DMS79 (cell line): ENCODE measurements around the gene PEX19.

Experiments used
- DNase-seq: peaks from one replicate; lab custom pipeline; 2025; lab: John Stamatoyannopoulos, UW

Gene PEX19

GRCh38 chr1:160277330-160277729 is 7.6 kb downstream of the PEX19 start:
- DNase-seq = no peak

DNA sequence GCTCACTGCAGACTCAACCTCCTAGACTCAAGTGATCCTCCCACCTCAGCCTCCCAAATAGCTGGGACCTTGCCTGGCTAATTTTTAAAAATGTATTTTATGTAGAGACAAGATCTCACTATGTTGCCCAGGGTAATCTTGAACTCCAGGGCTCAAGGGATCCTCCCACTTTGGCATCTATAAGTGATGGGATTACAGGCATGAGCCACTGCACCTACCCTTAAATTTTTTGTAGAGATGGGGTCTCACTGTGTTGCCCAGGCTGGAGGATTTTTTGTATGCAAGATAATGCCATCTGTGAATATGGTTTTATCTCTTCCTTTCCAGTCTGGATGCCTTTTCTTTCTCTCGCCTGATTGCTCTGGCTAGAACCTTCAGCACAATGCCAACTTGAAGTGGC is 13.9 kb downstream of the PEX19 start:
- no peak for DNase-seq

- DNase-seq = no peak
Observed at GRCh38 chr1:160267284-160267991, 17.5 kb downstream of the PEX19 start.

GRCh38 chr1:160264795-160265307 is 20.1 kb downstream of the PEX19 start:
- no peak for DNase-seq

DNA sequence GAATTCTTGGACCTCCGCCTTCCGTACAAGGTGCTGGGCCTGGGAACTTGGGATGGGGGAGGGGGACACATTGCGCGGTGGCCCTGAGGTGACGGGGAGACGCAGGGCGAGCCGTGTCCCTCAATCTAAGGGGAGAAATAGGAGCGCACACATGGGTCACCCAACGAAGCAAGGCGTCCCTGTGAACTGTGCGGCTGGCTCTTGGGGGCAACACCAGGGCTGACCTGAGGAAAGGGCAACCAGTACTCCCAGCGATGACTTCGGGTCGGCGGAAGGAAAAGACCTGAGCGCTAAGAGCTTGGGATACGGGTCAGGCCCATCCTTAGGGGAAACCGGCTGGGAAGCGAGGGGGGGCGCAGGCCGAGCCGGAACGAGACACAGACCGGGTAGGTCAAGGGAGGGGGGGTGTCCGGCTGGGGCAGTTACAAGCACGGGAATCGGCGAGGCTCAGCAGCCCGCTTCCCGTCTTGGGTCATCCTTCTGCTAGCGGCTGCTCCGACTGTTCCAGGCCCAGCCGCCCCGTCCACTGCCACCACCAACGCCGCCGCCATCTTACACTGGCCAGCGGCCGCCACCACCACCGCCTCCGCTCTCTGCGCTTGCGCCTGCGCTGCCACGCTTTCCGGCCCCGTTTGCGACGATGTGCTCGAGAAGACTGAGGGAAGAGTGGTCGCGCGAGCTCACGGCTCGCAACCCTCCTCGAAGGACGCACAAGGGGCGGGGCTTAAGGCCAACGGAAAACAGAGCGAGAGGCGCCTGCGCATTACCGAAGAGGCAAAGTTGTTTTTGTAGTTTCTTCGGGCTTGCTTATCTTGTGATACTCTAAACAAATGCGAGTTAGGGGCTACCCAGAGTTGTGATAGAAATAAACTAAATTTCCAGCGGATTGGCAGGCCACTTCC is 22.8 kb downstream of the PEX19 start, which contains the start of gene DCAF8:
Gene DCAF8, minus strand, starts transcription at position 657 of the 902 bp plus-strand sequence. CDS start 18,541 bp downstream, outside the sequence.
- peak; percentile 93 for DNase-seq

DNA sequence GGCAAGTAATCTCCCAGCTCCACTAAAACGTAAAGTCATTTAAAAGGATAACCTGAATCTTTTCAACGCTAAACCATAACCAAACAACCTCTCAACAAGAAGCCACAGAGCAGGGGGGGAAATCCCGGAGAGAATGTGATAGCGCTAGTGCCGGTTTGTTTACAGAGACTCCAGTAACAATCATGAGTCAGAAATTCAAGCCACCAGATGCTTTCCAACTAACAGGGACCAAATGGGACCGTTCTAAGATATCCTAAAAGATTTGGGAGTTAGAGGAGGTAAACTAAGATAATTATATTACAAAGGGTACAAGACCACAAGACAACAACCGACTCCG is 23.4 kb downstream of the PEX19 start:
- peak; percentile 28 for DNase-seq

GRCh38 chr1:160260406-160261382 is 24.2 kb downstream of the PEX19 start:
- DNase-seq = peak; percentile 60

DNA sequence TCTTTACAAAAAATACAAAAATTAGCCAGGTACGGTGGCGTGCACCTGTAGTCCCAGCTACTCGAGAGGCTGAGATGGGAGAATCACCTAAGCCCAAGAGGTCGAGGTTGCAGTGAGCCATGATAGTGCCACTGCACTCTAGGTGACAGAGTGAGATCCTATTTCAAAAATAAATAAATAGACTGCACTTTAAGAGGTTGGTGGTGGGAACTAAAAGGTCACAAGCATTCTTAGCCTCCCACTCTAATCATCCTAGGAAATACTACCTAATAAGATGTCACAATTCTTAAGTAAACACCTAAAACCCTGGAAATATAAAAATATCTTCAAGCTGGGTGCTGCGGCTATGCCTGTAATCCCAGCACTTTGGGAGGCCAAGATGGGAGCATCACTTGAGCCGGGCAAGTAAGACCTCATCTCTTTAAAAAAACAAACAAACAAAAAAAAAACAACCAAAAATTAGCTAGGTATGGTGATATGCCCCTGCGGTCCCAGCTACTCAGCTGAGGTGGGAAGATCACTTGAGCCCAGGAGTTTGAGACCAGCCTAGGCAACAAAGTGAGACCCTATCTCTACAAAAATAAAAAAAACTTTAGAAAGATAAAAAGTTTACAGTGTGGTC is 26.6 kb downstream of the PEX19 start:
- no peak for DNase-seq

DNA sequence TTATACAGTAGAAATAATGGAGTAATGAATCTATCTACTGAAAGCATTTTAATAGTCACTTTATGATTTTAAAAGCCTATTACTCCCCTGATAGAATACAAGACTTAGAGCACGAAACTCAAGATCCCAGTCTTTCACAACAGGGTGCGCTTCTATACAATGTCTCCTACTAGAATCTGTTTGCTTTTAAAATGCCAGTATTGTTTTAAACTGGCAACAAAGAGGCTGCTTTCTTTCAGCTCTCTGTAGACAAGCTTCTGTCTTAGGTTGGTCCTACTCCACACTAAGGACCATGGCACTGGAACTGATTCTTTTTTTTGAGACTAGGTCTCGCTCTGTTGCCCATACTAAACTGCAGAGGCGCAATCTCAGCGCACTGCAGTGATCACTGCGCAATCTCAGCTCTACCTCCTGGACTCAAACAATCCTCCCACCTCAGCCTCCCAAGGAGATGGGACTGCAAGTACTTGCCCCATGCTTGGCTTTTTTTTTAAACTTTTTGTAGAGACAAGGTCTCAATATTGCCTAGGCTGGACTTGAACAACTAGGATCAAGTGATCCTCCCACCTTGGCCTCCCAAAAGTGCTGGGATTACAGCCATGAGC is 27.4 kb downstream of the PEX19 start:
- no peak for DNase-seq

GRCh38 chr1:160256396-160257046 is 28.4 kb downstream of the PEX19 start:
- peak; percentile 52 for DNase-seq

- no peak for DNase-seq
Observed at GRCh38 chr1:160255781-160256300, 29.1 kb downstream of the PEX19 start.

DNA sequence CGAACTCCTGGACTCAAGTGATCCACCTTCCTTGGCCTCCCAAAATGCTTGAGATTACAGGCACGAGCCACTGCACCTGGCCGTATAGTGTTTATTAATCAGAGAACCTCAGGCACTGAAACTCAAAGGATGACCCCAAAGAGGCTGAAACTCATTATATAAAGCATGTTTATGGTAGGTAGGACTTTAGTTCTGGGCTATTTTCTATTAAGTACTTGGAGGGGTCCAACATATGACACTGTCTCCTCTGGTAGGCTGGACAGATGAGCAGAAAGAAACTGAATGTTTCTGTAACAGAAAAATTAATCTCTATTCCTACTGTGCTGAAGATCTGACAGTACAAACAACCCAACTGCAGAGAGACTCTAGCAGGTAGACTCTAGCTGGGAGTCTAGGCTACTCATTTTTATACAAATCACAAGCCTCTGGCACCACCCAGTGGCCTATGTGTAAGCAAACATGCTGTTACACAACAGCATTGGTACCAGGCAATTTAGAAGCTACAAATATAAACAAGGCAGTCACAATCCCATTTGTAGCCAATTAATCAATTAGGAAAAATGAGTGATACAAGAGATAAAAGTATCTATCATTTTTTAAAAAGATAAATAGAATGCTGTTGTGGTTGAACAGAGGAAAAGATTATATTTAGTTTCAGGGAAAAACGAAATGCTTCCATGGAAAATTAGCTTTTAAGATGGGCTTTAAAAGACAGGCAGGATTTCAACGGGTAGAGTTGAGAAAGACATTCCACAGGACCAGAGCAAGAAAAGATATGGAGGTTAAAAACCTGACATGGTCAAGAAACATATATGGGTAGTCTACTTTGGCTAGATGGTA is 33.0 kb downstream of the PEX19 start:
- DNase-seq = peak; percentile 55

DNA sequence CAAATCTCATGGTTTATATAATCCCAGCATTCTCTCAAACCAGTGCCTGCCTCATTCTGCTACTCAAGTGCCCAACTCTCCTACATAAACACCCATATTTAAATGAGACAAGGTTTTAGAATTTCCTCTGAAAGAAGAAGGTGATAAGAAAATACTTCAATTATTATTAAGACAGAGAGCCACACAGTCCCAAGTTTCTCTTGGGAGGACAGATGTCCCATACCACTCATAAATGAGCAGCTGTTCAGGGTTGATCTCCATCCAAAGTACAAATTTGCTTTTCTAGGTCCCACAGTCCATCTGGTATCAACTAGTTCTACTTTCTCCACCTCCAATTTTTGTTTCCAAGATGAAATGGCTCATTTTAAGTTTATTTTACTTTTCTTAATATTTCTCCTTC is 33.9 kb downstream of the PEX19 start:
- no peak for DNase-seq

GRCh38 chr1:160247053-160247452 is 37.9 kb downstream of the PEX19 start:
- no peak for DNase-seq

DNA sequence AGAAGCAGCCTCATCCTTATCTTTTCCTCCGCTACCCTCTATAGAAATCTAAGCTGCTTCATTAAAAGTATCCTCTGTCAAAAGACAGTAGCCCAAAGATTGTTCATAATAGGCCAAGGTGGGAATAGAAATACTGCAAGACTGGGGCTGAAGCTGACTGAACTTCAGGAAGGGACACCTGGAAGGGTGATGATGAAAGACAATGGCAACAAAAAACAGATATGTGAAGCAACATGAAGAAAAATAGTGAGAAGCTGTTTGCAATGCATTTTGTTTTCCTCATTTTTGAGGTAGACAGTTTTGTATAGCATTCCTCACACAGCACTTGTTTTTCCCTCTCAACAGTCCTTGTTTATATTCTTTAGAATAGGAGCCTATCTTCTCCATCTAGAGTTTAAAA is 39.5 kb downstream of the PEX19 start:
- DNase-seq = no peak

DNA sequence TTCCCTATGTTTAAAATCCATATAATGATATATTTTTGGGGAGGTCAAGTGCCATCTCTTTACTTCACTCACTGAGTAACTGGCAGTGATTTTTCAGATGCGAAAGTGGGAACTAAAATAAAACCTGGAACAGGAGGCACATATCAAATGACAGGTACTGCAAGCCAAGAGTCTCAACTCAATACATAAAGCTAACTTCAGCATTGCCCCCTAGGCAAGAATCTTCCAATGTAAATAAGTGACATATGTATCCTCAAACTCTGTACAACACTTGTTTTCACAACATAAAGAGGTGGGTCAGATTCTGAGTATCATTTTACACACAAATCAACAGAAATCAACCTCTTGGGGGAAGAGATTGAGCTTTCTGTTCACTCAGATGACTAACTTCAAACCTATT is 40.7 kb downstream of the PEX19 start:
- no peak for DNase-seq

DNA sequence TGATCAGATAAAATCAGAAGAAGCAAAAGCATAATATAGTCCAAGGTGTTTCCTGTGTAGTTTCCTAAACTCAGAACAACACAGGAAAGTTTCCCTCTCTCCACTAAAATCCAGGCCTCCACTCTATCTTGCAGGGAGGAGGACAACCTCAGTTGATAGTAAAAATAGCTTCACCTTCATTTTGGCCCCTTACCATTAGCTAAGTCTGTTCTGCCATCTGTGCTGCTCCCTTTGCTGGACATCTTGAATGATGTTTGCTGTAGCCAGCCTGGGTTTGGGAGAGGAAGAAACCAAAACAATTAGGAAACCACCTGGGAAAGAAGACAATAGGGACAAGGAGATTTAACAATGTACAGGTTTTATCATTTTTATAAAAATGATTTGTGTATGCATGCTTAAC is 41.2 kb downstream of the PEX19 start:
- no peak for DNase-seq

GRCh38 chr1:160239582-160240299 is 45.2 kb downstream of the PEX19 start:
- no peak for DNase-seq

DNA sequence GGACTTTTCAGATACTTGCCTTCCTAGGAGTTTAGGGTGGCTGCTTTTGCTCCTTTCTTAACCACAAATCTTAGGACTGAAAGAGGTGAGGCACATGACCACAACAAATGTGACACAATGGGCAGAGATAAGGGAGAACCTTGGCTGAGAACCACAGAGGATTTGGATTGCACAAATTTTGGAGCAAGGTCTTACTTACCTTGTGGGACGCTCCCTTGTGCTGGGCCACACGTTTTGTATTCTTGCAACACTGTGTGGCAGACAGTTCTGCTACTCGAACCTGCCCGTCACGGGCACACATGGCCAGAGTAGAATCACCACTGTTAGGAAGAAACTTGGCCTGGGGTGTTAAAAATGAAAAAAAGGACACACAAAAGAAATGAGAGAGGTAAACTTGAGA is 46.5 kb downstream of the PEX19 start:
- DNase-seq = no peak
